GM19328 (cell line): ENCODE data around the gene GMFB.

ENCODE experiments used
- ATAC-seq: cut with Tn5 transposase; IDR thresholded peaks from one replicate; pipeline ENCODE4 v1.9.1; 2021; ENCODE audit warnings: mild to moderate bottlenecking, moderate library complexity; ENCODE audit not compliant: unreplicated experiment

GMFB gene

GRCh38 chr14:54493293-54493692 lies 4.5 kb upstream of the GMFB start:
- ATAC-seq, result no peak

- ATAC-seq, result no peak
Observed at GRCh38 chr14:54490445-54491175, 1.8 kb upstream of the GMFB start.

GRCh38 chr14:54489731-54490444 lies 1.1 kb upstream of the GMFB start:
- no peak for ATAC-seq

GRCh38 chr14:54489318-54489683 lies 521 bp upstream of the GMFB start:
- ATAC-seq, result peak; percentile 14

GRCh38 chr14:54488318-54488645 lies 498 bp downstream of the GMFB start:
- peak; percentile 6 for ATAC-seq

GRCh38 chr14:54487771-54488170 lies 1.0 kb downstream of the GMFB start:
- ATAC-seq, result no peak

- ATAC-seq, result no peak
Observed at GRCh38 chr14:54486685-54487084, 2.1 kb downstream of the GMFB start.

GRCh38 chr14:54483846-54484245 lies 4.9 kb downstream of the GMFB start:
- no peak for ATAC-seq

GRCh38 chr14:54483073-54483745 lies 5.6 kb downstream of the GMFB start:
- no peak for ATAC-seq

- ATAC-seq, result no peak
Observed at GRCh38 chr14:54481695-54482094, 7.1 kb downstream of the GMFB start.

GRCh38 chr14:54480830-54481562 lies 7.8 kb downstream of the GMFB start:
- no peak for ATAC-seq

GRCh38 chr14:54478636-54479215 lies 10.1 kb downstream of the GMFB start:
- no peak for ATAC-seq

- ATAC-seq, result no peak
Observed at GRCh38 chr14:54475911-54476310, 12.9 kb downstream of the GMFB start.

- ATAC-seq, result no peak
Observed at GRCh38 chr14:54475187-54475899, 13.4 kb downstream of the GMFB start.

GRCh38 chr14:54474232-54474793 lies 14.5 kb downstream of the GMFB start:
- no peak for ATAC-seq

GRCh38 chr14:54472315-54472714 lies 16.5 kb downstream of the GMFB start:
- no peak for ATAC-seq

- ATAC-seq, result no peak
Observed at GRCh38 chr14:54471641-54472040, 17.1 kb downstream of the GMFB start.

GRCh38 chr14:54470701-54471100 lies 18.1 kb downstream of the GMFB start:
- ATAC-seq, result no peak

GRCh38 chr14:54467280-54467679 lies 21.5 kb downstream of the GMFB start:
- ATAC-seq, result no peak

- no peak for ATAC-seq
Observed at GRCh38 chr14:54465654-54466053, 23.1 kb downstream of the GMFB start.
